Breast epithelium (tissue), 3 donors: ENCODE data around the gene RTN4RL1.

Source experiments
- CTCF ChIP-seq, 3 donors: fragments of 450-650 bp; IDR thresholded peaks; one replicate each; pipeline ENCODE4 v1.5.1; 2016 to 2017; ENCODE audit warnings: antibody characterized with exemption in 3 of 3, mild to moderate bottlenecking in 3 of 3, moderate library complexity in 3 of 3
- POLR2A ChIP-seq: fragments of 450-650 bp; IDR thresholded peaks from one replicate; pipeline ENCODE4 v1.6.1; 2016; ENCODE audit warnings: antibody characterized with exemption, mild to moderate bottlenecking, moderate library complexity
- POLR2AphosphoS5 ChIP-seq, 3 donors: sonication (generic); formaldehyde crosslinking; IDR thresholded peaks; one replicate each; pipeline ENCODE4 v1.6.1; 2017; ENCODE audit warnings: antibody characterized with exemption in 3 of 3

GRCh38 chr17:1997927-1998742 is 27.0 kb downstream of the RTN4RL1 start:
- TF ChIP-seq CTCF (IDR thresholded peaks at IDR 0.05) (no peak), POLR2A (no peak), POLR2AphosphoS5 (IDR thresholded peaks at IDR 0.05) (no peak)
